ENCODE measurements around the gene BEAN1.

DNA sequence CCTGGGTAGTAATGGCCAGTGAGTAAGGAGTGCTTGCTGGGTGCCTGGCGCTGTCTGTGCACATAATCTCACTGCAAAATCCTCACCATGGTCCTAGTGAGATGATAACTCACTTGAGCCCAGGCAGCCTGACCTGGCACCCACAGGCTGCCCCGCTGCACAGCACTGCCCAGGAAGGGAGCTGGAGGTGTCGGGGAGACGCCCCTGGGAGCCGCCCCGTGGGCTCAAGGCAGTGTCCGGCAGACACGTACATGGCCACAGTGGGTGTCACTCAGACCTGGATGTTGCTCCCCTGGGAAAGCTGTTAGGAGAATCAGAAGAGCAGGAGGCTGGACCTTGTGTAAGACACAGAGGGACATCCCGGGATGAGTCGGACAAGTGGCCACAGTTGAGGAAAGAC lies 44.2 kb downstream of the BEAN1 start:
- no peak for TF ChIP-seq POLR2AphosphoS5 (IDR thresholded peaks at IDR 0.05)
- TF ChIP-seq CTCF (IDR thresholded peaks at IDR 0.05): no peak
- no peak for TF ChIP-seq POLR2A (IDR thresholded peaks at IDR 0.05)
- TF ChIP-seq EP300 (IDR thresholded peaks at IDR 0.05): no peak

All from suprapubic skin (tissue), 4 donors.